Hepatocyte (in vitro differentiated cells): ENCODE data around the gene NMUR2.

Experiments
- CTCF ChIP-seq: fragments of 200-600 bp; sonication (generic); IDR thresholded peaks from 2 replicates; pipeline ENCODE4 v1.5.1; 2016; ENCODE audit warnings: antibody characterized with exemption, mild to moderate bottlenecking; ENCODE audit not compliant: poor library complexity
- EZH2 ChIP-seq: fragments of 200-600 bp; sonication (generic); IDR thresholded peaks from 2 replicates; pipeline ENCODE4 v1.6.1; 2016; ENCODE audit warnings: antibody characterized with exemption, mild to moderate bottlenecking, borderline replicate concordance

- TF ChIP-seq CTCF, result no peak
- no peak for TF ChIP-seq EZH2
Measured at GRCh38 chr5:152388610-152389009, 16.5 kb downstream of the NMUR2 start.
